Measurements from ENCODE around the gene NR4A3.

- TF ChIP-seq STAT6 (CRISPR knock-in tag; IDR thresholded peaks at IDR 0.05; ENCODE audit: borderline replicate concordance): no peak
- no peak for TF ChIP-seq POLR2A (IDR thresholded peaks at IDR 0.05; ENCODE audit: insufficient read depth in 1 of 2, low read depth in 2 of 2, low read length in 2 of 2)
- no peak for TF ChIP-seq ZNF83 (CRISPR knock-in tag; IDR thresholded peaks at IDR 0.05; ENCODE audit: borderline replicate concordance)
Observed at GRCh38 chr9:99782962-99783718, 38.5 kb upstream of the NR4A3 start.

Measured in HepG2 (cell line).